Esophagus squamous epithelium (tissue), 4 donors: ENCODE data around the gene CD109.

Experiments
- POLR2A ChIP-seq, 4 donors: fragments of 450-650 bp; IDR thresholded peaks; one replicate each; pipeline ENCODE4 v1.6.1; 2017; ENCODE audit warnings: antibody characterized with exemption in 4 of 4, mild to moderate bottlenecking in 4 of 4, moderate library complexity in 3 of 4
- TF ChIP-seq, protein P1 (sequence below), 6 experiments: fragments of 450-650 bp in 4 of 6; fragments of 200-600 bp in 2 of 6; sonication (generic) in 2 of 6; IDR thresholded peaks; one replicate each; pipeline ENCODE4 v1.5.1; 2016 to 2019; ENCODE audit warnings: antibody characterized with exemption in 6 of 6, mild to moderate bottlenecking in 4 of 6, moderate library complexity in 4 of 6

DNA sequence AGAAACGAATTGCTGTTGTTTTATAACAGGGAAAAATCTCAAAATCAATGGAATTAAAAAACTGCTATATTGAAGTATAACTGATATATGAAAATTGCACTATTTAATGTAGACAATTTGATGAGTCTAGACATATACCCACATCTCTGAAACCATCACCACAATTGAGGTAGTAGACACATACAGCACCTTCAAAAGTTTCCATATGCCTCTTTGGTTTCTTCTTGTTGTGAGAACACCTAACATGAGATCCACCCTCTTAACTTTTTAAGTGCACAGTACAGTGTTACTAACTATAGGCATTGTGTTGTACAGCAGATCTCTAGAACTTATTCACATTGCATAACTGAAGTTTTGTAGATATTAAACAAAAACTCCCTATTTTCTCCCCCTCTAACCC lies 28.2 kb upstream of the CD109 start:
- TF ChIP-seq, protein P1, sequence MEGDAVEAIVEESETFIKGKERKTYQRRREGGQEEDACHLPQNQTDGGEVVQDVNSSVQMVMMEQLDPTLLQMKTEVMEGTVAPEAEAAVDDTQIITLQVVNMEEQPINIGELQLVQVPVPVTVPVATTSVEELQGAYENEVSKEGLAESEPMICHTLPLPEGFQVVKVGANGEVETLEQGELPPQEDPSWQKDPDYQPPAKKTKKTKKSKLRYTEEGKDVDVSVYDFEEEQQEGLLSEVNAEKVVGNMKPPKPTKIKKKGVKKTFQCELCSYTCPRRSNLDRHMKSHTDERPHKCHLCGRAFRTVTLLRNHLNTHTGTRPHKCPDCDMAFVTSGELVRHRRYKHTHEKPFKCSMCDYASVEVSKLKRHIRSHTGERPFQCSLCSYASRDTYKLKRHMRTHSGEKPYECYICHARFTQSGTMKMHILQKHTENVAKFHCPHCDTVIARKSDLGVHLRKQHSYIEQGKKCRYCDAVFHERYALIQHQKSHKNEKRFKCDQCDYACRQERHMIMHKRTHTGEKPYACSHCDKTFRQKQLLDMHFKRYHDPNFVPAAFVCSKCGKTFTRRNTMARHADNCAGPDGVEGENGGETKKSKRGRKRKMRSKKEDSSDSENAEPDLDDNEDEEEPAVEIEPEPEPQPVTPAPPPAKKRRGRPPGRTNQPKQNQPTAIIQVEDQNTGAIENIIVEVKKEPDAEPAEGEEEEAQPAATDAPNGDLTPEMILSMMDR (IDR thresholded peaks at IDR 0.05) = no peak
- no peak for TF ChIP-seq POLR2A (IDR thresholded peaks at IDR 0.05)
